HEK293T (cell line): ENCODE results near the gene AARS2.

Experiments used
- ARNT ChIP-seq: fragments of 450-650 bp; IDR thresholded peaks from 2 replicates; pipeline ENCODE4 v1.6.1; 2017; ENCODE audit warnings: mild to moderate bottlenecking
- BHLHE40 ChIP-seq: fragments of 450-650 bp; IDR thresholded peaks from 2 replicates; pipeline ENCODE4 v1.6.1; 2016; ENCODE audit warnings: mild to moderate bottlenecking, moderate library complexity, borderline replicate concordance
- ELF4 ChIP-seq: fragments of 450-650 bp; IDR thresholded peaks from 2 replicates; pipeline ENCODE4 v1.6.1; 2017; ENCODE audit warnings: antibody characterized with exemption
- FOXA1 ChIP-seq: fragments of 450-650 bp; IDR thresholded peaks from 2 replicates; pipeline ENCODE4 v1.6.1; 2016; ENCODE audit warnings: mild to moderate bottlenecking
- FOXM1 ChIP-seq: fragments of 450-650 bp; IDR thresholded peaks from 2 replicates; pipeline ENCODE4 v1.6.1; 2017; ENCODE audit warnings: mild to moderate bottlenecking, borderline replicate concordance
- HDGF ChIP-seq: fragments of 450-650 bp; IDR thresholded peaks from 2 replicates; pipeline ENCODE4 v1.6.1; 2017; ENCODE audit warnings: antibody characterized with exemption, borderline replicate concordance
- SP1 ChIP-seq: fragments of 450-650 bp; IDR thresholded peaks from 2 replicates; pipeline ENCODE4 v1.6.1; 2017
- SUZ12 ChIP-seq: fragments of 450-650 bp; IDR thresholded peaks from 2 replicates; pipeline ENCODE4 v1.6.1; 2016; ENCODE audit warnings: mild to moderate bottlenecking
- TF ChIP-seq, protein P1 (sequence below): fragments of 450-650 bp; IDR thresholded peaks from 2 replicates; pipeline ENCODE4 v1.6.1; 2016

- no peak for TF ChIP-seq ELF4
- TF ChIP-seq FOXA1 = no peak
- TF ChIP-seq HDGF = no peak
- no peak for TF ChIP-seq ARNT
- no peak for TF ChIP-seq SP1
- TF ChIP-seq, protein P1, sequence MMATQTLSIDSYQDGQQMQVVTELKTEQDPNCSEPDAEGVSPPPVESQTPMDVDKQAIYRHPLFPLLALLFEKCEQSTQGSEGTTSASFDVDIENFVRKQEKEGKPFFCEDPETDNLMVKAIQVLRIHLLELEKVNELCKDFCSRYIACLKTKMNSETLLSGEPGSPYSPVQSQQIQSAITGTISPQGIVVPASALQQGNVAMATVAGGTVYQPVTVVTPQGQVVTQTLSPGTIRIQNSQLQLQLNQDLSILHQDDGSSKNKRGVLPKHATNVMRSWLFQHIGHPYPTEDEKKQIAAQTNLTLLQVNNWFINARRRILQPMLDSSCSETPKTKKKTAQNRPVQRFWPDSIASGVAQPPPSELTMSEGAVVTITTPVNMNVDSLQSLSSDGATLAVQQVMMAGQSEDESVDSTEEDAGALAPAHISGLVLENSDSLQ = no peak
- no peak for TF ChIP-seq FOXM1
- no peak for TF ChIP-seq SUZ12
- TF ChIP-seq BHLHE40 = no peak
Measured at GRCh38 chr6:44250067-44250717, 63.0 kb downstream of the AARS2 start.
